Small intestine (tissue), 7 donors: Measurements from ENCODE around the gene NEMP1. TPM values are rescaled to one million over a fixed set of nuclear protein-coding genes. Genes with fewer than 3 reads are reported as not detected.

Experiments
- DNase-seq, 2 donors: peaks; one replicate each; pipeline versions ENCODE4 v3.0.0 to v3.0.0-alpha.2; 2013
- FAIRE-seq: peaks from 2 replicates; lab custom pipeline; 2012; peaks lifted over from hg19 to GRCh38; lab: Jason Lieb, UNC
- H3K27ac ChIP-seq, 3 donors: one replicate each; pipeline ENCODE4 v1.5.1; 2013; ENCODE audit warnings: low read length in 2 of 3, mild to moderate bottlenecking in 2 of 3, control low read depth in 1 of 3, inconsistent platforms in 1 of 3, low read depth in 1 of 3, moderate library complexity in 1 of 3
- H3K27me3 ChIP-seq, 3 donors: one replicate each; pipeline ENCODE4 v1.6.1; 2013; ENCODE audit warnings: low read length in 3 of 3, inconsistent platforms in 1 of 3; ENCODE audit not compliant: control insufficient read depth in 3 of 3, insufficient read depth in 3 of 3
- H3K36me3 ChIP-seq, 3 donors: one replicate each; pipeline ENCODE4 v1.6.1; 2013; ENCODE audit warnings: low read length in 3 of 3, inconsistent platforms in 1 of 3, low read depth in 1 of 3, mild to moderate bottlenecking in 1 of 3, moderate library complexity in 1 of 3; ENCODE audit not compliant: control insufficient read depth in 3 of 3, insufficient read depth in 2 of 3
- H3K4me1 ChIP-seq, 3 donors: one replicate each; pipeline ENCODE4 v1.6.1; 2013; ENCODE audit warnings: low read length in 2 of 3, inconsistent platforms in 1 of 3, low read depth in 1 of 3, mild to moderate bottlenecking in 1 of 3, moderate library complexity in 1 of 3; ENCODE audit not compliant: control insufficient read depth in 3 of 3, insufficient read depth in 2 of 3
- H3K4me3 ChIP-seq, 3 donors: one replicate each; pipeline ENCODE4 v1.5.1; 2013; ENCODE audit warnings: low read length in 3 of 3, control low read depth in 1 of 3, inconsistent platforms in 1 of 3, low read depth in 1 of 3, mild to moderate bottlenecking in 1 of 3, moderate library complexity in 1 of 3
- H3K9me3 ChIP-seq, 2 donors: one replicate each; pipeline ENCODE4 v1.6.1; 2013; ENCODE audit warnings: low read depth in 1 of 2, low read length in 1 of 2; ENCODE audit not compliant: control insufficient read depth in 2 of 2, insufficient read depth in 1 of 2
- WGBS, 3 donors: extraction: QIAGEN DNeasy Blood & Tissue Kit; methylation state at CpG; one replicate each; pipeline ENCODE4 v1.1.7; 2013; 5-methylcytosine and 5-hydroxymethylcytosine counted together
- polyA plus RNA-seq, 4 donors: library from polyadenylated mRNA; stranded (reverse) in 3 of 4; unstranded in 1 of 4; fragments of 200-250 nt in 3 of 4; fragments of 120-200 nt in 1 of 4; gene quantifications; one replicate each; pipeline versions ENCODE4 v1.2.1 to v1.2.3, GENCODE V29; 2013
- donor health status: healthy with polysubstance abuse.
- donor health status: control.
- donor health status: control.
- donor health status: Bipolar disorder and iron deficiency.
- donor health status: healthy.

NEMP1 gene
- polyA plus RNA-seq, 4 donors, result 0.45 to 11.6 (median 2.1) TPM

DNA sequence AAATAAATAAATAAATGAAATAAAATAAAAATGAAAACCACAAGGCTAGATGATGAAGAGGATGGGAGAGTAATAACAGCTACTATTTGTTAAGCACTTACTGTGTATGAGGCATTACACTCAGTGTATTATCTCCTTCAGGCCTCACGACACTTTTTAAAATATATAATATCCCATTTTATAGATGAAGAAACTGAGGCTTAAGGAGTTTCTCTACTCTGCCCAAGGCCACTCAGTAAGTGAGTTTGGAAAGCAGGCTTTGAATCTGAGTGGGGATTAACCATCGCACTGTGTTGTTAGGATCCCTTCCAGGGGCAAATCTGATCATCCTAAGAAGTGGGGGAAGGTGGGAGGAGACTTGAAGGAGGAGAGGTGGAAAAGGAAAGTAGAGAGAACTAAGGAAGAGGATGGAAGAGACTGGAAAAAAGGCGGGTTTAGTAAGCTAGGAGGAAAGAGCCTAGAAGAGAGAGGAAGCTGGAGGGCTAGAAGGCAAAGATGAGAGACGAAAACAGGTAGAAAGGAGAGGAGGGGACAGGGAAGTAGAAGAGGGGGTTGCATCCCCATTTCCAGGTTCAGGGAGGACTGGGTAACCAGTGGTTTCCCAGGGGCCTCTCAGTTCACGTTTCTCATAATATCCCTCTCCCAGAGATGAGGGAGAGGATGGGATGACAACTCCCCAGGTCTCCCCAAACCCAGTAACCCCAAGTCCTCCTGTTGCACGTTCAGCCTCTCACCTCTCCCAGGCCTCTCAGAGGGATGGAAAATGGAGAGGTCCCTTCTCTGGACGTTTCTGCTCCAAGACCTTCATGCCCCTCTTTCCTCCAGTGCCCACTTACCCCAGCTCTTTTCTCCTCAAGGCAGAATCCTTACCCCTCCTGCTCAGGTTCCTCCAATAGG lies 30.9 kb upstream of the NEMP1 start:
- Histone ChIP-seq H3K4me1 (peaks cover 0 to 30% (median 4%) of the 10 kb centered on the region in 3 donors), H3K36me3 (peaks cover 5 to 38% (median 15%) of the 10 kb centered on the region in 3 donors)
- WGBS, 3 donors, result 50 to 58% (median 54%) methylated on average over 7 of the region's 7 CpGs

GRCh38 chr12:57107456-57108155 lies 29.0 kb upstream of the NEMP1 start:
- FAIRE-seq (no peak), DNase-seq (no peak)
- 65 to 72% (median 66%) methylated on average over 7 of the region's 7 CpGs for WGBS, 3 donors
- peak overlapping the region in 1 of 3 donors; percentile 43 for H3K27ac ChIP-seq
- H3K27me3 ChIP-seq, result no peaks in the 10 kb centered on the region
- H3K9me3 ChIP-seq, result no peaks in the 10 kb centered on the region
- H3K4me3 ChIP-seq, result no peak overlapping the region
- H3K36me3 ChIP-seq, result peaks cover 9 to 53% (median 21%) of the 10 kb centered on the region in 3 donors
- peaks cover 0 to 28% (median 5%) of the 10 kb centered on the region in 3 donors for H3K4me1 ChIP-seq

More for the DNA sequence above, 30.9 kb upstream of the NEMP1 start:
- Histone ChIP-seq H3K27ac (peak overlapping the region; percentile 89 to 99 (median 93)), H3K9me3 (no peaks in the 10 kb centered on the region), H3K27me3 (no peaks in the 10 kb centered on the region), H3K4me3 (peak overlapping the region; percentile 64 to 82 (median 77))
- FAIRE-seq (no peak), DNase-seq (no peak)

GRCh38 chr12:57106021-57106708 lies 27.6 kb upstream of the NEMP1 start:
- peaks cover 0 to 33% (median 8%) of the 10 kb centered on the region in 3 donors for H3K4me1 ChIP-seq
- 70 to 81% (median 75%) methylated on average over 9 of the region's 9 CpGs for WGBS, 3 donors
- peak in 1 of 2 donors; percentile 63 for DNase-seq

GRCh38 chr12:57105011-57105753 lies 26.6 kb upstream of the NEMP1 start:
- FAIRE-seq, result no peak

More at GRCh38 chr12:57106021-57106708, 27.6 kb upstream of the NEMP1 start:
- no peak for FAIRE-seq
- no peak overlapping the region for H3K27ac ChIP-seq
- H3K36me3 ChIP-seq, result peaks cover 9 to 67% (median 21%) of the 10 kb centered on the region in 3 donors
- H3K4me3 ChIP-seq, result no peak overlapping the region
- no peaks in the 10 kb centered on the region for H3K27me3 ChIP-seq
- H3K9me3 ChIP-seq, result no peaks in the 10 kb centered on the region

GRCh38 chr12:57104292-57104910 lies 25.8 kb upstream of the NEMP1 start:
- no peak overlapping the region for H3K27ac ChIP-seq
- no peaks in the 10 kb centered on the region for H3K27me3 ChIP-seq
- FAIRE-seq, result no peak
- no peak overlapping the region for H3K4me3 ChIP-seq
- no peak for DNase-seq
- H3K36me3 ChIP-seq, result peaks cover 14 to 74% (median 25%) of the 10 kb centered on the region in 3 donors
- peaks cover 0 to 32% (median 8%) of the 10 kb centered on the region in 3 donors for H3K4me1 ChIP-seq
- 93 to 97% (median 95%) methylated on average over 12 of the region's 12 CpGs for WGBS, 3 donors
- H3K9me3 ChIP-seq, result no peaks in the 10 kb centered on the region

More at GRCh38 chr12:57105011-57105753, 26.6 kb upstream of the NEMP1 start:
- peaks cover 0 to 39% (median 8%) of the 10 kb centered on the region in 3 donors for H3K4me1 ChIP-seq
- no peak for DNase-seq
- no peaks in the 10 kb centered on the region for H3K9me3 ChIP-seq
- H3K4me3 ChIP-seq, result no peak overlapping the region
- WGBS, 3 donors, result 95 to 98% (median 97%) methylated on average over 13 to 14 of the region's 14 CpGs
- no peak overlapping the region for H3K27ac ChIP-seq
- no peaks in the 10 kb centered on the region for H3K27me3 ChIP-seq
- H3K36me3 ChIP-seq, result peaks cover 9 to 68% (median 21%) of the 10 kb centered on the region in 3 donors

DNA sequence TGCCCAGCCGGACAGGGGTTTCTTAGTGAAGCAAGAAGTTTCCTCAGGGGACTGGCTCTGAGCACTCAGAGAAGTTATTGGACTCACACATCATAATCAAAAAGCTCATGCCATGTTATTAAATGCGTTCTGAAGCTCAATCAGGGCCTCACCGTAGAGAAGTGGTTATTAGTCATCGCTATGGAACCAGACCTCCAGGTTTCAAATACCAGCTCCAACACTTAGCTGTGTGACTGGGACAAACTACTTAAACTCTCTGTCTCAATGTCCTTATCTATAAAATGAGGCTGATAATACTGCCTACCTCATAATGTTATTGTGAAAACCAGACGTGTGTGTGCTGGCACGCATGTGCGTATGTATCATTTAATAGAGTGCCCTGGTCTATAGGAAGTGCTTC lies 25.3 kb upstream of the NEMP1 start:
- peaks cover 0 to 29% (median 8%) of the 10 kb centered on the region in 3 donors for H3K4me1 ChIP-seq
- no peak overlapping the region for H3K27ac ChIP-seq
- no peaks in the 10 kb centered on the region for H3K27me3 ChIP-seq
- DNase-seq (no peak), FAIRE-seq (no peak)
- WGBS, 3 donors, result 76 to 86% (median 81%) methylated on average over 7 of the region's 7 CpGs
- H3K4me3 ChIP-seq, result no peak overlapping the region
- no peaks in the 10 kb centered on the region for H3K9me3 ChIP-seq
- peaks cover 17 to 80% (median 25%) of the 10 kb centered on the region in 3 donors for H3K36me3 ChIP-seq

DNA sequence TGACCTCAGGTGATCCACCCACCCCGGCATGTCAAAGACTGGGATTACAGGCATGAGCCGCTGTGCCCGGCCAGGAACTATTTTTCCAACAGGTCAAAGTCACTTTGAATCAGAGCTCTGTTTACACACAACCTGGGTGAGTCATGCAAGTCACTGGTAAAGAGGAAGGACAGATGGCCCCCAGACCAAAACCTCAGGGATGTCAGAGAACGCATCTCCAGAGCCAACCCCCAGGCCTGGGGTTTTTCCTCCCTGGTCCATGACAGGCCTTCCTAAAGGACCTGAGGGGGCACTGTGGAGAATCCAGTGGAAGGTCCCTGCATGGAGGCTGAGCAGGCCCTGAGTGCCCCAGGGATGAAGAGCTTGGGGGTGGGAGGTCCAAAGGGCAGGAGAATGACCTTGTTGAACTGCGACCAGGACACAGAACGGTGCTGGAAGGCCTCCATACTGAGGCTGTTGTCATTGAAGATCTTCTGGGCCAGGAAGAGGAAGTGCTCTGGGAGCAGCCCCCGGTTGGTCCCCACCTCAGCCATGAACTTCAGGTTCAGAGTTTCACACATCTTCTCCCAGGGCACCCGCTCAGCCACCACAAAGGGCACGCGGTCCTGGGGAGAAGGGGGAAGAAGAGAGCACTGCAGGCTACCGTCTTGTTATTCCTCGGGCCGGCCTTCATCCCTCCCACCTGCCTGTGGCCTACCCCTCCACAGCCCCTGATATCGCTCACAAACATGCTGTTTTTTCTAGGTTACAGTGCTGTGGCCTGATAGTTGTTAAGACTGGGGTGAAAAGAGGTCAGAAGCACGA lies 23.5 kb upstream of the NEMP1 start:
- Histone ChIP-seq H3K27ac (peak overlapping the region; percentile 75 to 88 (median 79)), H3K27me3 (no peaks in the 10 kb centered on the region), H3K4me3 (no peak overlapping the region), H3K36me3 (peaks cover 23 to 79% (median 27%) of the 10 kb centered on the region in 3 donors), H3K9me3 (no peaks in the 10 kb centered on the region), H3K4me1 (peaks cover 0 to 28% (median 4%) of the 10 kb centered on the region in 3 donors)
- DNase-seq (peak; percentile 88 to 94), FAIRE-seq (no peak)
- 25 to 52% (median 51%) methylated on average over 13 to 15 of the region's 15 CpGs for WGBS, 3 donors
